ENCODE data around the gene DPYSL4.

The DPYSL4 gene

DNA sequence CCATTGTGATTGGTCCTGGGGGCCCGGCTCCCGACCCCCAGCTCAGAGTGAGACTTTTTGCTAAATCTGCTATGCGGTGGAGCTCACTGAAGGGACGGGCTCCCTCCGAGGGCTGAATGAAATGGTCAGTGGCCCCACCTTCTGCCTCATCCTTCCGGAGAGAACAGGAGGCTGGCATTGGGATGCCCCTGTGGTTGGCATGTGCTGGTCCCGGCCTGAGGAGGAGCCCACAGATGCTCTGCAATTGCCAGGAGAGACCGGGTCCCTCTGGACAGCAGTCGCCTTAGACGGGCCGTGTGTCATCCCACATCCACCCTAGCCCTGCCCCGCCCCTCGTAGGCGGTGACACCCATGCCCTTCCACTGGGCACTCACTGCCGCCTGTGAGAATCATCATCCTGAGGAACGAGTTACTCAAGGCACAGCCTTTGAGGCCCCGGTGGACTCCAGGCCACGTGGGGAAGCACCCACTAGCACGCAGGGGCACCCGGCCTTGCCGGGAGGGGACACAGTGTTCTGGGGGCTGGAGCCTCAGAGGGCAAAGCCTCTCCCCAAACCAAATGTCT, 21.2 kb upstream of the DPYSL4 start:
- H3K36me3 ChIP-seq (ENCODE audit: control insufficient read depth, insufficient read depth, low read length), result no peaks in the 10 kb centered on the region
- H3K4me3 ChIP-seq (ENCODE audit: low read depth, low read length), result no peak overlapping the region
- no peaks in the 10 kb centered on the region for H3K9me3 ChIP-seq (ENCODE audit: control insufficient read depth, insufficient read depth, low read length)
- no peaks in the 10 kb centered on the region for H3K27me3 ChIP-seq (ENCODE audit: control insufficient read depth, insufficient read depth, low read length)
- no peak overlapping the region for H3K27ac ChIP-seq (ENCODE audit: low read depth, low read length)
- no peak overlapping the region for H3K9ac ChIP-seq (ENCODE audit: low read depth, low read length)
- H3K4me1 ChIP-seq (ENCODE audit: control insufficient read depth, insufficient read depth, low read length), result peaks cover 10% of the 10 kb centered on the region; the same call in 1 of the 2 replicates

DNA sequence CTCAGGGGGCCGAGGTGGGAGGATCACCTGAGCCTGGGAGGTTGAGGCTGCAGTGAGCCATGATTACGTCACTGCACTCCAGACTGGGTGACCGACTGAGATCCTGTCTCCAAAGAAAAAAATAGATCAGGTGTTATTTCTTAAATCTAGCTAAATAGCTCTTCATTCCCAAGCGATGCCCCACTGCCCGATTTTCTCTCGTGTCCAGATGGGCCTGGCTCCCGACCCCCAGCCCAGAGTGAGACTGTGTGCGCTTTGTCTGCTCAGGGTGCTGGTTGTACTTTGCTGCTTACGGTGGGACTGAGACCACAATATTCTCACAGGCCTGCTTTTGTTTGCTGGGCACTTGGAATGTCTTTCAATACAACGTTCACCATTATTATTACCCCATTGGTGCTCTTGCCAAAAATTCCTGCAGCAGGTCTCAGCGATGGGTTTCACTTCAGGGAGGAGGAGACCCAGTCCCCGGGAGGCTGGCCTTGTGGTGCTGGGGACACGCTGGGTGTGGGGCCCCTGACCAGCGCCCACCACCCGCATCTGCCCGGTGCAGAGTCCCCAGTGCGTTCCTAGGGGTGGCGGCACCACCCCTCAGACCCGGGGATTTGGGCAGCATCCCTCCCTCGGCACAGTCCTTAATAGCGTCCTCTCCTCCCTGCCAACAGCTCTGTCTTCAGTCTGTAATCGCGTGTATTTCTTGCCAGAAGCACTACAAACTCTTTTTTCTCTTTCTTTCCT, 20.4 kb upstream of the DPYSL4 start:
- no peak overlapping the region for H3K9ac ChIP-seq (ENCODE audit: low read depth, low read length)
- H3K27me3 ChIP-seq (ENCODE audit: control insufficient read depth, insufficient read depth, low read length), result no peaks in the 10 kb centered on the region
- H3K27ac ChIP-seq (ENCODE audit: low read depth, low read length), result no peak overlapping the region
- no peaks in the 10 kb centered on the region for H3K36me3 ChIP-seq (ENCODE audit: control insufficient read depth, insufficient read depth, low read length)
- peaks cover 10% of the 10 kb centered on the region; the same call in 1 of the 2 replicates for H3K4me1 ChIP-seq (ENCODE audit: control insufficient read depth, insufficient read depth, low read length)
- no peak overlapping the region for H3K4me3 ChIP-seq (ENCODE audit: low read depth, low read length)
- no peaks in the 10 kb centered on the region for H3K9me3 ChIP-seq (ENCODE audit: control insufficient read depth, insufficient read depth, low read length)

DNA sequence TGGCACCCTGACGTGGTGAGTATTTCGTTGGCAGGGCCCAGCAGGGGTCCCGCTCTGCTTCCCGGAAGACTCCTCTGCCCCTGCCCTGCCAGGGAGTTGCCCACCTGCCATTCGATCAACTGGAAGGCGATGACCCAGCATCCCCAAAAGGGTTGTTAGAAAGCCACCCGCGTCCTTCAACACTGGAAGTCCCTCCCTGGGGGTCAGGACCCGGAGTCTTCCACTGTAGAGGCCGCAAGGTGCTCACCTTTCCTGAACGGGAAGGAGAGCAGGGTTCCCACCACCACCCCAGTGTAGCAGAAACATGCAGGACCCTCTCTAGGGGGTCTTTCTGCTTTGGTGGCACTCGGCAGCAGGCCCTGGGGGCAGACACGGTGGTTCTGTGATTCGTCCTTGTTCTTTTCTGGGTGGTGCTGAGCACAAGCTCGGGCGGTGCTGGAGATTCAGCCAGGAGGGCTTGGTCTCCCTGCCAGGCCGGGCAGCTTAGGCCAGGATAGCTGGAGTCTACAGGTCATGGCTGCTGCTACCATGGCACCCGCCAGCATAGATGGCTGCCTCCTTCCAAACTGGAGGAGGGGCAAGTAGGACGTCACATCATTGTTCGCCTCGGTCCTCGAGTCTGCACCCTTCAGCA, 19.6 kb upstream of the DPYSL4 start:
- Histone ChIP-seq H3K27ac (ENCODE audit: low read depth, low read length) (no peak overlapping the region), H3K9me3 (ENCODE audit: control insufficient read depth, insufficient read depth, low read length) (no peaks in the 10 kb centered on the region), H3K36me3 (ENCODE audit: control insufficient read depth, insufficient read depth, low read length) (no peaks in the 10 kb centered on the region), H3K4me3 (ENCODE audit: low read depth, low read length) (no peak overlapping the region), H3K9ac (ENCODE audit: low read depth, low read length) (no peak overlapping the region), H3K27me3 (ENCODE audit: control insufficient read depth, insufficient read depth, low read length) (no peaks in the 10 kb centered on the region), H3K4me1 (ENCODE audit: control insufficient read depth, insufficient read depth, low read length) (peaks cover 10% of the 10 kb centered on the region; the same call in 1 of the 2 replicates)

DNA sequence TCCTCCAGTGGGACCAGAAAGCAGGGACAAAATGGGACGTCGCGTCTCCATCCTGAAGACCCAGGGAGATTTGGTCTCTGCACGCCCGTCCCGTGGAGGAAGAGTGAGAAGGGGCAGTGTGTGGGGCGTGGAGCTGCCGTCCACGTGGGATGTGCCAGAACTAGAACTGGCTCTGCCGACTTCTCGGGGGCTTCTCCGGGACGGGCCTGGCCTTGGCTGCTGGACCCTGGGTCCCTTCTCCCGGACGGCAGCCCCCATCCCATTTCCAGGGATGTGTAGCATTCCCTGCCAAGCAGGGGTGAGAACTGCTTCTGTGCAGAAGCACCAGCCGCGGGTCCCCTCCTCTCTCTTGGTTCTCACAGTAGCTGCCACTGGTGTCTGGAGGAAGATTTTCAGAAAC, 18.8 kb upstream of the DPYSL4 start:
- Histone ChIP-seq H3K27me3 (ENCODE audit: control insufficient read depth, insufficient read depth, low read length) (no peaks in the 10 kb centered on the region), H3K27ac (ENCODE audit: low read depth, low read length) (no peak overlapping the region), H3K9ac (ENCODE audit: low read depth, low read length) (no peak overlapping the region), H3K9me3 (ENCODE audit: control insufficient read depth, insufficient read depth, low read length) (no peaks in the 10 kb centered on the region), H3K4me1 (ENCODE audit: control insufficient read depth, insufficient read depth, low read length) (peaks cover 7% of the 10 kb centered on the region; the same call in 1 of the 2 replicates), H3K4me3 (ENCODE audit: low read depth, low read length) (no peak overlapping the region), H3K36me3 (ENCODE audit: control insufficient read depth, insufficient read depth, low read length) (no peaks in the 10 kb centered on the region)

DNA sequence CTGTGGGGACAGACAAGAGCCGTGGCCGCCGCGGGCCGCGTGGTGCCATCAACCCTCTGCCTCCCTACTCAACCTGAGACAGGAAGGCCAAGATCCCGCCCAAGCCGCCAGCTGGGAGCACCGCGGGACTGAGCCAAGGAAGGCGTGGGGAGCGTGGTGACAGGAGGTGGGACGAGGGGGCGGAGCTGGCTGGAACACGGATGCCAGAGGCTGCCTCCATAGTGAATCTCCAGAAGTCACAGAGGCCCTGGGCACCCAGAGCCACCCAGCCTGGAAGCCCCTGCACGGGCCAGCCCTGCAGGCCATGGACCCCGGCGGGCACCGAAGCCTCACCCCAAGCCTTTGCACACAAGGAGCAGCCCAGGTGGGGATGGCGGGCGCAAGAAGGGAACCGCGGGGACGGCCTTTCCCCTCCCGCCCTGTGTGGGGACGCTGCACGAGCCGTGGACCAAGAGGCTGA, 18.1 kb upstream of the DPYSL4 start:
- Histone ChIP-seq H3K4me1 (ENCODE audit: control insufficient read depth, insufficient read depth, low read length) (peaks cover 3% of the 10 kb centered on the region; the same call in 1 of the 2 replicates), H3K27ac (ENCODE audit: low read depth, low read length) (no peak overlapping the region), H3K36me3 (ENCODE audit: control insufficient read depth, insufficient read depth, low read length) (no peaks in the 10 kb centered on the region), H3K9me3 (ENCODE audit: control insufficient read depth, insufficient read depth, low read length) (no peaks in the 10 kb centered on the region), H3K27me3 (ENCODE audit: control insufficient read depth, insufficient read depth, low read length) (no peaks in the 10 kb centered on the region), H3K9ac (ENCODE audit: low read depth, low read length) (no peak overlapping the region), H3K4me3 (ENCODE audit: low read depth, low read length) (no peak overlapping the region)

DNA sequence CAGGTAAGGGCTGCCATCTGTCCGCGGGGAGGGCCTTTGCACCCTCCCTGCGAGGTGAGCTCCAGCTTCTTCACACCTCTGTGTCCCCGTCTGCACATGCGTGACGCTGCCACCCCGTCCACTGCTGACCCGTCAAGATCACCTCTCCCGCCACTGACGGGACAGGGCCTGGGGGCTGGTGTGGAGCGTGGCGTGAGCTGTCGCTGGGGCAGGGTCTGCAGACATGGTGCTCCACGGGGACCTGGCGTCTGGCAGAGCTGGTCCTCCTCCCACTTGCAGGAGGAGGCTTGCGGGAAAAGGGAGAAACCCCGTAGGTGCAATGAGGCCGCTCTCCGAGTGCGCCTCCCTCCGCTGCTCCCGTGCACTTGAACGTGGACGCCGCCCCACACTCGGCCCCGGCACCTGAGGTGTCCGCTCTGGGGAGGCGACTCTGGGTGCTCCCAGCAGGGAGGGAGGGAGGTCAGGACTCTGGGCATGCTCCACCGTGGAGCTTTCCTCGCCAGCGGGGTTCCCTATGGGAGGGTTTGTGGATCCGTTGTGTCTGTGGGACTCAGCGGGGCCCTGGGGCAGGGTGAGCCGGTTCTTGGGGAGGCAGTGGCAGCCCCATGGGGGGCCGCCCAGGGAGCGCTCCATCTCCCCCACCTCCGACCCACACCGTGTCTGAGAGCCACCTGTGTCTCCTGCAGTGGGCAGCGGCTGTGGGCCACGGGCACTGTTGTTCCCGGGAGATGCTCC, 17.6 kb upstream of the DPYSL4 start:
- H3K27me3 ChIP-seq (ENCODE audit: control insufficient read depth, insufficient read depth, low read length), result no peaks in the 10 kb centered on the region
- no peaks in the 10 kb centered on the region for H3K4me1 ChIP-seq (ENCODE audit: control insufficient read depth, insufficient read depth, low read length)
- H3K9me3 ChIP-seq (ENCODE audit: control insufficient read depth, insufficient read depth, low read length), result no peaks in the 10 kb centered on the region
- no peaks in the 10 kb centered on the region for H3K36me3 ChIP-seq (ENCODE audit: control insufficient read depth, insufficient read depth, low read length)
- no peak overlapping the region for H3K9ac ChIP-seq (ENCODE audit: low read depth, low read length)
- H3K27ac ChIP-seq (ENCODE audit: low read depth, low read length), result no peak overlapping the region
- no peak overlapping the region for H3K4me3 ChIP-seq (ENCODE audit: low read depth, low read length)

DNA sequence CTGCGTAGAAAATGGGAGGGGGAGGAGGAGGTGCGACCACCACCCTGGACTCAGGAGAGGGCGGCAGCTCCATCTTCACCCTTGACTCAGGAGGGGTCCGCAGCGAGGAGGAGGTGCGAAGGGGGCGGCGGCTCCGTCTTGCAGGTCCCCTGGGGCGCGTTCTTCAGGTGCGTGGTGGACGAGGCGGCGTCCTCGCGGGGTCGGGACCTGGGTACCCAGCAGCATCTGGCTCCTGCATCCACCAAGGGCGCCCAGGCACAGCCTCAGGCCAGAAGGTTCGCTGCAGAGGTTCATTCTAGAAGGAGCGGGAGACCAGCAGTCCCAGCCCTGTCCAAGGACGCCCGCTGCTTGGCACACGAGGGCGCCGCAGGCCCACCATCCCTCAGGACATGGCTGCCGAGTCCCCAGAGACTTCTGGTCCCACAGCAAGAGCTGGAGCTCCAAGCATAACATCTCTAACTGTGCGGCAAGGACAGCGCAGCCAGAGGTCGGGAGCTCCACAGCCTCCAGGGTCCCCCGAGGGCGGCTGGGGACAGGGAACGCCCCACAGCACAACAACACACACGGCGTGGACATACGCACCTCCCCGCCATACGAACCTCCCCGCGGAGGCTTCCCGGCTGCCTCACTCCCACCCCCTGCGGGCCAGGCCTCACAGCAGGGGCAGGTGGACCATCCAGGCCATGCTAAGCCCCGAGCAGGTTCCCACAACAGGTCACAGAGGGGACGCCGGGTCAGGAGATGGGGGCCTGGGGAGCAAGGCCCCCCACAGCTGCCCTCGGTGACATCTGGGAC, 16.8 kb upstream of the DPYSL4 start:
- H3K36me3 ChIP-seq (ENCODE audit: control insufficient read depth, insufficient read depth, low read length), result no peaks in the 10 kb centered on the region
- no peaks in the 10 kb centered on the region for H3K9me3 ChIP-seq (ENCODE audit: control insufficient read depth, insufficient read depth, low read length)
- H3K9ac ChIP-seq (ENCODE audit: low read depth, low read length), result no peak overlapping the region
- no peaks in the 10 kb centered on the region for H3K4me1 ChIP-seq (ENCODE audit: control insufficient read depth, insufficient read depth, low read length)
- no peak overlapping the region for H3K27ac ChIP-seq (ENCODE audit: low read depth, low read length)
- no peaks in the 10 kb centered on the region for H3K27me3 ChIP-seq (ENCODE audit: control insufficient read depth, insufficient read depth, low read length)
- no peak overlapping the region for H3K4me3 ChIP-seq (ENCODE audit: low read depth, low read length)

DNA sequence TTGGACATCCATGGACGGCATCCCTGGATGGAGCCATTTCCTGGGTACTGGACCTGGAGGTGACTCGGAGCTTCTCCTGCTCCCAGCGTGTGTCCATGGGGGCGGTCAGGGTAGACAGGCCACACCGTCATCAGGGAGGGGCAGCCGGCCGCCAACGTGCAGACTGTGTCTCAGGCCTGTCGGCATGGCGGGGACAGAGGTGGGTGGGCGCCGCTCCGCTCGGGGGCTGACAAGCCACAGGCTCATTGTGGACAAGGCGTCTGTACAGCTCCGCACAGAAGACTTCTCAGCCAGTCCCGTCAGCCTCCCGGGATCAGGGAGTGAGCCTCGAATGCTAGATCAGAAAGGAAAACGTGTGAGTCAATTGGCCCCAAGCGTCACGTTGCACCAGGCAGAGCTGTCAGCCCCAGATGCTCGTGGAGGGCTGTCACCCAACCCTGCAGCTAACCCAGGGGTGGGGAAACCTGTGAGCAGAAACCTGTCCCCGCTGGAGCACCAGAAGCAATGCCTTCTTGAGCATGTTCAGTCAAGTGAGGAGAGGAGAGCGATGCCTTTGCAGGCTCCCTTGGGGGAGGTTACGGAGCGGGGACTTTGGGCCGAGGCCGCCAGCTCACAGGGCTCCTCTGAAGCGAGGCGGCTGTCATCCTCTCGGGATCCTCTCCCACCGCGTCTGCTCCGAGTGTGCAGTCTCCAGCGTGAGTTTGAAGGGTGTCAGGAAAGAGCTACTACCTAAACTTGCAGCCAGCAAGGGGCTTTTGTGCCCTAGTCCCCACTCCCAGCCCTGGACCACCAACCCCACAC, 16.0 kb upstream of the DPYSL4 start:
- Histone ChIP-seq H3K4me3 (ENCODE audit: low read depth, low read length) (no peak overlapping the region), H3K27ac (ENCODE audit: low read depth, low read length) (no peak overlapping the region), H3K27me3 (ENCODE audit: control insufficient read depth, insufficient read depth, low read length) (peaks cover 6% of the 10 kb centered on the region; the same call in 1 of the 2 replicates), H3K9ac (ENCODE audit: low read depth, low read length) (no peak overlapping the region), H3K9me3 (ENCODE audit: control insufficient read depth, insufficient read depth, low read length) (no peaks in the 10 kb centered on the region), H3K36me3 (ENCODE audit: control insufficient read depth, insufficient read depth, low read length) (no peaks in the 10 kb centered on the region), H3K4me1 (ENCODE audit: control insufficient read depth, insufficient read depth, low read length) (peaks cover 2% of the 10 kb centered on the region; the same call in 1 of the 2 replicates)

DNA sequence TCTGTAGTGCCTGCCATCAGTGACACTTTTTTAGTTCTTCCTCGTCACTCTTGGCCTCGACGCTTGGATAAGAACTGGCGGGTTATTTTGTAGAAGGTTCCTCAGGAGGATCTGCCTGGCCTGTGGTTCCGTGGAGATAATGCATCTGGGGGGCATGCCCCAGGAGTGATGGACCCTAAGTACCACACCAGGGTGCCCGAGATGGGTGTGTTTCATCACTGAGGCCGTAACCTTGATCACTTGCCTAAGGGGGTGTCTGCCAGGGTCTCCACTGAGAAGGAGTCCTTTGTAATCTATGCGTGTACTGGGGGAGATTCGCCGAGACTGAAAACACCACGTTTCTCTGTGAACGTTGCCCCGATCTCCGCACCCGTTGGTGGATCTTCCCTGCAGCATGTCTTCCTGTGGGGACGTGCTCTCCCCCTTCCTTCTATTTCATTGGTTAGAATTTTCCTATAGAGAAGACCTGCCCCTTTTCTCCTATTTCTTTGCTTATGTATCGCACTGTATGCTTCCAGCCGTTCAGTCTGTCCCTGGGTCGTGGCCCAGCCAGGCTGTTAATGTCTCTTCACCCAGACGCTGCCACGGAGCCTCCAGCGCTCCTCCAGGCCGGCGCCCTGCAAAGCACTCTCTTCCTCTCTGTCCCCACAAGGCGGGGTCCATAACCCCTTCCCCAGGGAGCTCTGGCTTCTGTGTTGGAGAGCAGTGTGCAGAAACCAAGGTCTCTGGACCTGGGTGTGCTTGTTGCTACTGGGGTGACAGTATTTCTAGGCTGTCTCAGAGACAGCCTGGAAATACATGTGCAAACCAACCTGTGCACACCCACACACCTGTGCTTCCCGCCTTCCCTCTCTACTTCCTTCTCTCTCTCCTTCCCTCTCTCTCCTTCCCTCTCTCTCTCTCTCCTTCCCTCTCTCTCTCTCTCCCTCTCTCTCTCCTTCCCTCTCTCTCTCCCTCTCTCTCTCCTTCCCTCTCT, 14.4 kb upstream of the DPYSL4 start:
- Histone ChIP-seq H3K9me3 (ENCODE audit: control insufficient read depth, insufficient read depth, low read length) (no peaks in the 10 kb centered on the region), H3K4me1 (ENCODE audit: control insufficient read depth, insufficient read depth, low read length) (peaks cover 8% of the 10 kb centered on the region; the same call in 1 of the 2 replicates), H3K27ac (ENCODE audit: low read depth, low read length) (no peak overlapping the region), H3K9ac (ENCODE audit: low read depth, low read length) (no peak overlapping the region), H3K36me3 (ENCODE audit: control insufficient read depth, insufficient read depth, low read length) (no peaks in the 10 kb centered on the region), H3K4me3 (ENCODE audit: low read depth, low read length) (no peak overlapping the region), H3K27me3 (ENCODE audit: control insufficient read depth, insufficient read depth, low read length) (peaks cover 18% of the 10 kb centered on the region)
